ENCODE results near the gene C1QTNF9B.

Gene C1QTNF9B

GRCh38 chr13:23859455-23859854 is 37.8 kb downstream of the C1QTNF9B start:
- DNase-seq (ENCODE audit: low read depth in 2 of 2), result no peak

- DNase-seq (ENCODE audit: low read depth in 2 of 2), result no peak
These were observed 38.8 kb downstream of the C1QTNF9B start for GRCh38 chr13:23858546-23858945.

GRCh38 chr13:23856008-23856750 is 41.1 kb downstream of the C1QTNF9B start:
- no peak for DNase-seq (ENCODE audit: low read depth in 2 of 2)

- no peak for DNase-seq (ENCODE audit: low read depth in 2 of 2)
These were observed 41.9 kb downstream of the C1QTNF9B start for GRCh38 chr13:23855360-23855759.

GRCh38 chr13:23852351-23852750 is 45.0 kb downstream of the C1QTNF9B start:
- DNase-seq (ENCODE audit: low read depth in 2 of 2), result no peak

GRCh38 chr13:23851106-23851505 is 46.2 kb downstream of the C1QTNF9B start:
- no peak for DNase-seq (ENCODE audit: low read depth in 2 of 2)

GRCh38 chr13:23850134-23850533 is 47.2 kb downstream of the C1QTNF9B start:
- DNase-seq (ENCODE audit: low read depth in 2 of 2), result no peak

GRCh38 chr13:23849670-23850069 is 47.6 kb downstream of the C1QTNF9B start:
- no peak for DNase-seq (ENCODE audit: low read depth in 2 of 2)

- no peak for DNase-seq (ENCODE audit: low read depth in 2 of 2)
These were observed 48.6 kb downstream of the C1QTNF9B start for GRCh38 chr13:23848646-23849141.

- DNase-seq (ENCODE audit: low read depth in 2 of 2), result no peak
These were observed 49.3 kb downstream of the C1QTNF9B start for GRCh38 chr13:23848019-23848418.

- no peak for DNase-seq (ENCODE audit: low read depth in 2 of 2)
These were observed 49.8 kb downstream of the C1QTNF9B start for GRCh38 chr13:23847497-23847896.

GRCh38 chr13:23845105-23845725 is 52.1 kb downstream of the C1QTNF9B start:
- no peak for DNase-seq (ENCODE audit: low read depth in 2 of 2)

- no peak for DNase-seq (ENCODE audit: low read depth in 2 of 2)
These were observed 53.2 kb downstream of the C1QTNF9B start for GRCh38 chr13:23844132-23844531.

GRCh38 chr13:23843436-23843835 is 53.9 kb downstream of the C1QTNF9B start:
- no peak for DNase-seq (ENCODE audit: low read depth in 2 of 2)

GRCh38 chr13:23842406-23842805 is 54.9 kb downstream of the C1QTNF9B start:
- DNase-seq (ENCODE audit: low read depth in 2 of 2), result no peak
